HCT116 (cell line): ENCODE measurements around the gene SETSIP. TPM values are rescaled to one million over a fixed set of nuclear protein-coding genes. Genes with fewer than 3 reads are reported as not detected.

Source experiments
- ATAC-seq: fragments of 200-7000 bp; cut with Tn5 transposase; 2 replicates; pipeline ENCODE4 v1.9.1; 2020; ENCODE audit warnings: mild to moderate bottlenecking, moderate library complexity
- BruUV-seq: library from RNA; stranded (reverse); fragments of 400-500 nt; replicated peaks from 2 replicates; lab custom pipeline; 2021; lab: Mats Ljungman, UMichigan
- CTCF ChIA-PET: fragments of 300-600 bp; sonication (Branson Sonifier 250); formaldehyde crosslinking; loops from one replicate; lab custom pipeline; 2021; ENCODE audit warnings: antibody characterized with exemption; lab: Charles Lee
- POLR2A ChIA-PET: fragments of 300-600, 350-600 bp; sonication (Branson Sonifier 250); formaldehyde crosslinking; loops from one replicate; lab custom pipeline; 2021; ENCODE audit warnings: antibody characterized with exemption; lab: Charles Lee
- RAD21 ChIA-PET, 2 experiments: fragments of 300-600 bp; sonication (Branson Sonifier 250); formaldehyde crosslinking; loops; one replicate each; lab custom pipeline; 2023; ENCODE audit warnings: low total read pairs in 2 of 2; ENCODE audit not compliant: uncharacterized antibody in 2 of 2, unreplicated experiment in 2 of 2, low non-redundant PET in 1 of 2; lab: Charles Lee
- DNase-seq: peaks from one replicate; pipeline ENCODE4 v3.0.0-alpha.2; 2010; ENCODE audit warnings: low read depth, low spot score
- H2AFZ ChIP-seq: fragments of 200-600 bp; shearing (Covaris generic), sonication (generic); 2 replicates; pipeline ENCODE4 v1.6.1; 2017; ENCODE audit warnings: low read depth, mixed run types, mixed read lengths, antibody characterized with exemption, low read length; ENCODE audit not compliant: poor library complexity, severe bottlenecking
- H3K27ac ChIP-seq: 2 replicates; pipeline ENCODE4 v1.5.1; 2012; ENCODE audit warnings: low read depth, low read length
- H3K27me3 ChIP-seq: fragments of 200-600 bp; sonication (generic); 2 replicates; pipeline ENCODE4 v1.6.1; 2016; ENCODE audit warnings: mixed run types, low read length, mixed read lengths; ENCODE audit not compliant: insufficient read depth
- H3K36me3 ChIP-seq, 2 experiments: fragments of 200-500 bp in 1 of 2; fragments of 200-600 bp in 1 of 2; sonication (Bioruptor generic) in 1 of 2; sonication (generic) in 1 of 2; 2 replicates each; pipeline versions ENCODE4 v1.5.1 to v1.6.1; 2014 to 2016; ENCODE audit warnings: low read length in 2 of 2, inconsistent platforms in 1 of 2, mixed read lengths in 1 of 2, mixed run types in 1 of 2; ENCODE audit not compliant: insufficient read depth in 2 of 2, control insufficient read depth in 1 of 2
- H3K4me1 ChIP-seq, 2 experiments: fragments of 200-600 bp in 1 of 2; sonication (generic) in 1 of 2; 2 replicates each; pipeline versions ENCODE4 v1.5.1 to v1.6.1; 2012 to 2017; ENCODE audit warnings: low read length in 2 of 2, inconsistent platforms in 1 of 2, mild to moderate bottlenecking in 1 of 2, mixed read lengths in 1 of 2, mixed run types in 1 of 2, moderate library complexity in 1 of 2; ENCODE audit not compliant: insufficient read depth in 2 of 2, control insufficient read depth in 1 of 2
- H3K4me2 ChIP-seq: fragments of 200-600 bp; sonication (generic); 2 replicates; pipeline ENCODE4 v1.6.1; 2017; ENCODE audit warnings: mixed run types, low read length, mixed read lengths
- H3K4me3 ChIP-seq, 2 experiments: fragments of 200-600 bp in 1 of 2; sonication (generic) in 1 of 2; replicated peaks in 1 of 2; 2 replicates each; pipeline ENCODE4 v1.5.1; 2011 to 2016; ENCODE audit warnings: low read length in 2 of 2, control low read depth in 1 of 2, low read depth in 1 of 2, mild to moderate bottlenecking in 1 of 2, mixed read lengths in 1 of 2, mixed run types in 1 of 2
- H3K79me2 ChIP-seq: fragments of 200-600 bp; sonication (generic); 2 replicates; pipeline ENCODE4 v1.6.1; 2017; ENCODE audit warnings: mild to moderate bottlenecking, mixed run types, low read length, moderate library complexity, mixed read lengths; ENCODE audit not compliant: insufficient read depth
- H3K9ac ChIP-seq: fragments of 200-600 bp; sonication (generic); 2 replicates; pipeline ENCODE4 v1.6.1; 2016; ENCODE audit warnings: low read length, mixed read lengths
- H3K9me2 ChIP-seq: fragments of 200-600 bp; sonication (generic), shearing (Covaris generic); 2 replicates; pipeline ENCODE4 v1.6.1; 2017; ENCODE audit warnings: mixed run types, mild to moderate bottlenecking, moderate library complexity; ENCODE audit not compliant: insufficient read depth
- H3K9me3 ChIP-seq, 2 experiments: fragments of 200-500 bp in 1 of 2; fragments of 200-600 bp in 1 of 2; sonication (Bioruptor generic) in 1 of 2; sonication (generic) in 1 of 2; 2 replicates each; pipeline ENCODE4 v1.6.1; 2014 to 2017; ENCODE audit warnings: low read length in 2 of 2, mixed read lengths in 2 of 2, inconsistent platforms in 1 of 2, low read depth in 1 of 2, mild to moderate bottlenecking in 1 of 2, mixed run types in 1 of 2, moderate library complexity in 1 of 2; ENCODE audit not compliant: control insufficient read depth in 1 of 2, insufficient read depth in 1 of 2
- H4K20me1 ChIP-seq: fragments of 200-600 bp; sonication (generic), shearing (Covaris generic); 2 replicates; pipeline ENCODE4 v1.6.1; 2017; ENCODE audit warnings: mixed run types, mild to moderate bottlenecking, moderate library complexity; ENCODE audit not compliant: insufficient read depth
- ATF3 ChIP-seq: IDR thresholded peaks from 2 replicates; pipeline ENCODE4 v1.6.1; 2012
- CBX3 ChIP-seq: IDR thresholded peaks from 2 replicates; pipeline ENCODE4 v1.6.1; 2012; ENCODE audit warnings: low read depth
- ELF1 ChIP-seq: IDR thresholded peaks from 2 replicates; pipeline ENCODE4 v1.6.1; 2012; ENCODE audit warnings: low read depth, borderline replicate concordance
- EZH2 ChIP-seq: fragments of 200-600 bp; sonication (generic); IDR thresholded peaks from 2 replicates; pipeline ENCODE4 v1.6.1; 2017; ENCODE audit warnings: antibody characterized with exemption, mixed run types
- EZH2phosphoT487 ChIP-seq: fragments of 200-600 bp; IDR thresholded peaks from 2 replicates; pipeline ENCODE4 v1.6.1; 2018; ENCODE audit warnings: antibody characterized with exemption, borderline replicate concordance
- MAX ChIP-seq: IDR thresholded peaks from 2 replicates; pipeline ENCODE4 v1.6.1; 2012
- POLR2AphosphoS5 ChIP-seq: IDR thresholded peaks from 2 replicates; pipeline ENCODE4 v1.6.1; 2011; ENCODE audit warnings: mild to moderate bottlenecking, low read depth, low read length, moderate library complexity
- RAD21 ChIP-seq: IDR thresholded peaks from 2 replicates; pipeline ENCODE4 v1.6.1; 2012; ENCODE audit warnings: low read depth, mild to moderate bottlenecking
- REST ChIP-seq: IDR thresholded peaks from 2 replicates; pipeline ENCODE4 v1.6.1; 2012; ENCODE audit warnings: low read depth
- SRF ChIP-seq: IDR thresholded peaks from 2 replicates; pipeline ENCODE4 v1.6.1; 2012; ENCODE audit warnings: low read depth
- TCF7L2 ChIP-seq: IDR thresholded peaks from 2 replicates; pipeline ENCODE4 v1.7.0; 2011; ENCODE audit warnings: borderline replicate concordance, inconsistent platforms; ENCODE audit not compliant: insufficient read depth, insufficient read length; ENCODE audit errors: extremely low read depth
- ZFX ChIP-seq: fragments of 450-650 bp; IDR thresholded peaks from 2 replicates; pipeline ENCODE4 v1.6.1; 2017
- ZNF274 ChIP-seq: fragments of 200-500 bp; sonication (Bioruptor generic); IDR thresholded peaks from 2 replicates; pipeline ENCODE4 v1.6.1; 2014; ENCODE audit warnings: mild to moderate bottlenecking, low read depth, low read length, inconsistent platforms
- intact Hi-C: fragments of 100-400 bp; cut with micrococcal nuclease; formaldehyde crosslinking; loops from 2 replicates; pipeline ENCODE4 v1.10.0; 2022
- total RNA-seq: library from RNA; stranded (reverse); gene quantifications from one replicate; pipeline ENCODE4 v1.2.1, GENCODE V29; 2021; ENCODE audit not compliant: unreplicated experiment

The SETSIP gene
- total RNA-seq, 1 experiment from 2014 or later = 0.27 TPM

GRCh38 chr1:92117526-92117925 is 42.3 kb upstream of the SETSIP start:
- DNase-seq (no peak), ATAC-seq (no peak)
- Histone ChIP-seq H3K4me3 (no peak overlapping the region), H3K27ac (no peak overlapping the region), H3K9ac (no peak overlapping the region), H3K9me2 (no peaks in the 10 kb centered on the region), H3K36me3 (no peaks in the 10 kb centered on the region), H2AFZ (no peak overlapping the region), H3K4me2 (no peak overlapping the region), H4K20me1 (no peaks in the 10 kb centered on the region), H3K79me2 (no peaks in the 10 kb centered on the region), H3K27me3 (no peaks in the 10 kb centered on the region), H3K4me1 (no peaks in the 10 kb centered on the region), H3K9me3 (no peaks in the 10 kb centered on the region)
- ChIA-PET POLR2A (no interaction called here), RAD21 (no interaction called here), CTCF (no interaction called here)
- TF ChIP-seq SRF (no peak), EZH2phosphoT487 (no peak), TCF7L2 (no peak), CBX3 (no peak), ELF1 (no peak)
- no TSS peak for BruUV-seq
- intact Hi-C loops = no loop called here

GRCh38 chr1:92108631-92109030 is 33.4 kb upstream of the SETSIP start:
- Histone ChIP-seq H3K9ac (no peak overlapping the region), H4K20me1 (no peaks in the 10 kb centered on the region), H3K27me3 (no peaks in the 10 kb centered on the region), H3K9me3 (no peaks in the 10 kb centered on the region), H3K4me1 (no peaks in the 10 kb centered on the region), H3K4me2 (no peak overlapping the region), H3K36me3 (no peaks in the 10 kb centered on the region), H3K4me3 (no peak overlapping the region), H2AFZ (no peak overlapping the region)
- intact Hi-C loops = no loop called here
- BruUV-seq = no TSS peak
- no peak for ATAC-seq
- POLR2A ChIA-PET = no interaction called here
- TF ChIP-seq ATF3 (no peak), SRF (no peak), MAX (no peak), ZFX (no peak), POLR2AphosphoS5 (no peak), ZNF274 (no peak), REST (no peak), EZH2phosphoT487 (no peak), EZH2 (no peak), RAD21 (no peak), TCF7L2 (no peak)
- TF ChIP-seq, all 23 proteins: peak for 0
- no peaks in the 10 kb centered on the region for H3K79me2 ChIP-seq
- CTCF ChIA-PET = no interaction called here
- H3K9me2 ChIP-seq = no peaks in the 10 kb centered on the region
- RAD21 ChIA-PET = no interaction called here
- no peak overlapping the region for H3K27ac ChIP-seq
- DNase-seq = no peak
